Keratinocyte (primary cell): ENCODE results near the gene NEUROD2. TPM values are rescaled to one million over a fixed set of nuclear protein-coding genes. Genes with fewer than 3 reads are reported as not detected.
A peak's percentile ranks its signal among the peaks of the same experiment; 100 is the strongest.

ENCODE experiments used
- DNase-seq: peaks from one replicate; pipeline ENCODE4 v3.0.0-alpha.2; 2011; ENCODE audit warnings: low read depth, missing footprints, low spot score
- FAIRE-seq: peaks from 2 replicates; lab custom pipeline; 2011; peaks lifted over from hg19 to GRCh38; lab: Jason Lieb, UNC
- H2AFZ ChIP-seq: 2 replicates; pipeline ENCODE4 v1.6.0; 2012; ENCODE audit warnings: low read length, control low read depth, inconsistent platforms; ENCODE audit not compliant: control insufficient read depth
- H3K27ac ChIP-seq: 2 replicates; pipeline ENCODE4 v1.5.1; 2011; ENCODE audit warnings: low read length; ENCODE audit not compliant: control insufficient read depth, insufficient read depth
- H3K27me3 ChIP-seq: 3 replicates; pipeline ENCODE4 v1.6.0; 2011; ENCODE audit warnings: low read length; ENCODE audit not compliant: control insufficient read depth, insufficient read depth; ENCODE audit errors: extremely low read depth
- H3K36me3 ChIP-seq, 2 experiments: 2 replicates in 1 of 2; 3 replicates in 1 of 2; pipeline ENCODE4 v1.5.1; 2011; ENCODE audit warnings: low read length in 2 of 2, mild to moderate bottlenecking in 1 of 2; ENCODE audit not compliant: control insufficient read depth in 2 of 2, insufficient read depth in 2 of 2; ENCODE audit errors: extremely low read depth in 1 of 2
- H3K4me1 ChIP-seq: 3 replicates; pipeline ENCODE4 v1.5.1; 2011; ENCODE audit warnings: low read length; ENCODE audit not compliant: control insufficient read depth, insufficient read depth; ENCODE audit errors: extremely low read depth
- H3K4me2 ChIP-seq: 3 replicates; pipeline ENCODE4 v1.6.0; 2011; ENCODE audit warnings: low read depth, low read length; ENCODE audit not compliant: control insufficient read depth, insufficient read depth; ENCODE audit errors: extremely low read depth
- H3K4me3 ChIP-seq, 3 experiments: fragments of 200-600 bp in 1 of 3; sonication (generic) in 1 of 3; 2 replicates in 2 of 3; 3 replicates in 1 of 3; pipeline ENCODE4 v1.5.1; 2011 to 2016; ENCODE audit warnings: low read length in 3 of 3, mild to moderate bottlenecking in 3 of 3, control low read depth in 2 of 3, inconsistent platforms in 1 of 3, low read depth in 1 of 3, mixed read lengths in 1 of 3, mixed run types in 1 of 3, moderate library complexity in 1 of 3; ENCODE audit not compliant: control insufficient read depth in 2 of 3, insufficient read depth in 2 of 3; ENCODE audit errors: extremely low read depth in 1 of 3
- H3K79me2 ChIP-seq: 2 replicates; pipeline ENCODE4 v1.6.0; 2012; ENCODE audit warnings: low read length; ENCODE audit not compliant: control insufficient read depth, insufficient read depth
- H3K9ac ChIP-seq: 3 replicates; pipeline ENCODE4 v1.6.0; 2011; ENCODE audit warnings: low read length; ENCODE audit not compliant: control insufficient read depth, insufficient read depth; ENCODE audit errors: extremely low read depth
- H3K9me1 ChIP-seq: 3 replicates; pipeline ENCODE4 v1.6.0; 2011; ENCODE audit warnings: low read length; ENCODE audit not compliant: control insufficient read depth, insufficient read depth; ENCODE audit errors: extremely low read depth
- H3K9me3 ChIP-seq: 2 replicates; pipeline ENCODE4 v1.5.1; 2012; ENCODE audit warnings: low read depth, low read length; ENCODE audit not compliant: control insufficient read depth
- H4K20me1 ChIP-seq: 3 replicates; pipeline ENCODE4 v1.6.0; 2011; ENCODE audit warnings: low read length; ENCODE audit not compliant: control insufficient read depth, insufficient read depth; ENCODE audit errors: extremely low read depth
- CTCF ChIP-seq, 3 experiments: IDR thresholded peaks in 1 of 3; conservative IDR thresholded peaks in 1 of 3; optimal IDR thresholded peaks in 1 of 3; 2 replicates in 2 of 3; 3 replicates in 1 of 3; pipeline versions ENCODE3 to v1.5.1; 2011; ENCODE audit warnings: low read length in 3 of 3, mild to moderate bottlenecking in 3 of 3, moderate library complexity in 2 of 3, control low read depth in 1 of 3, inconsistent platforms in 1 of 3; ENCODE audit not compliant: insufficient read depth in 2 of 3; ENCODE audit errors: extremely low read depth in 1 of 3
- EZH2 ChIP-seq: IDR thresholded peaks from one replicate; pipeline ENCODE4 v1.6.1; 2012; ENCODE audit warnings: inconsistent platforms, mild to moderate bottlenecking, low read length, moderate library complexity
- dilution Hi-C: fragments of 300-500 bp; cut with MboI; formaldehyde crosslinking; loops from one replicate; pipeline ENCODE4 v1.7.0; 2020; ENCODE audit warnings: low sequenced_read_pairs; ENCODE audit not compliant: extremely low pct_ligation_motif_present
- polyA plus RNA-seq, 5 experiments: library from polyadenylated mRNA; depleted of rRNA in 3 of 5; stranded (reverse) in 3 of 5; stranded (forward) in 1 of 5; unstranded in 1 of 5; fragments of >200 nt; gene quantifications; 1 replicate in 1 of 5; 2 replicates in 3 of 5; 3 replicates in 1 of 5; pipeline versions ENCODE4 v1.2.1 to v1.2.3, GENCODE V29; 2011 to 2012; ENCODE audit warnings: missing spikeins in 2 of 5, low read depth in 1 of 5, low replicate concordance in 1 of 5

Gene NEUROD2
- polyA plus RNA-seq, 1 donor (not counting 4 experiments of a cell fraction or from before 2014, with no cell fraction given) = not detected

- Histone ChIP-seq H3K9me3 (no peaks in the 10 kb centered on the region), H2AFZ (no peak overlapping the region), H3K9ac (peak overlapping the region; percentile 4), H3K36me3 (no peaks in the 10 kb centered on the region), H3K27ac (no peak overlapping the region), H3K4me2 (peak overlapping the region; percentile 62), H3K27me3 (peaks cover 89% of the 10 kb centered on the region), H3K9me1 (no peaks in the 10 kb centered on the region), H4K20me1 (peaks cover 2% of the 10 kb centered on the region), H3K4me1 (peaks cover 30% of the 10 kb centered on the region), H3K79me2 (no peaks in the 10 kb centered on the region), H3K4me3 (peak overlapping the region; percentile 27 to 65 (median 32))
- TF ChIP-seq CTCF (optimal IDR thresholded peaks at IDR 0.05 in 1 of 3, IDR thresholded peaks at IDR 0.05 in 1 of 3, conservative IDR thresholded peaks at IDR 0.05 in 1 of 3; ENCODE audit: extremely low read depth in 1 of 3, insufficient read depth in 2 of 3, low read length in 3 of 3) (no peak), EZH2 (no peak)
- dilution Hi-C loops = no loop called here
- no peak for FAIRE-seq
- no peak for DNase-seq
Observed at GRCh38 chr17:39604911-39605491, 2.7 kb downstream of the NEUROD2 start.

- Histone ChIP-seq H3K4me3 (peak overlapping the region; percentile 54 to 65 (median 62)), H3K9me3 (no peaks in the 10 kb centered on the region), H3K27ac (peak overlapping the region; percentile 4), H3K9ac (peak overlapping the region; percentile 60), H3K79me2 (no peaks in the 10 kb centered on the region), H4K20me1 (peaks cover 2% of the 10 kb centered on the region), H2AFZ (peak overlapping the region; percentile 43), H3K4me2 (peak overlapping the region; percentile 79), H3K36me3 (no peaks in the 10 kb centered on the region), H3K27me3 (peaks cover 89% of the 10 kb centered on the region), H3K9me1 (no peaks in the 10 kb centered on the region), H3K4me1 (peaks cover 34% of the 10 kb centered on the region)
- DNase-seq (no peak), FAIRE-seq (peak; percentile 46)
- no peak for TF ChIP-seq EZH2
- no peak for TF ChIP-seq CTCF (optimal IDR thresholded peaks at IDR 0.05 in 1 of 3, IDR thresholded peaks at IDR 0.05 in 1 of 3, conservative IDR thresholded peaks at IDR 0.05 in 1 of 3; ENCODE audit: extremely low read depth in 1 of 3, insufficient read depth in 2 of 3, low read length in 3 of 3)
- dilution Hi-C loops = no loop called here
Observed at GRCh38 chr17:39603304-39604016, 4.3 kb downstream of the NEUROD2 start.
